ENCODE data around the gene CSNK1G2. TPM values are rescaled to one million over a fixed set of nuclear protein-coding genes. Genes with fewer than 3 reads are reported as not detected.

The CSNK1G2 gene
- total RNA-seq, 1 donor from 2014 or later: 77.6 TPM

GRCh38 chr19:1979642-1980041, 38.7 kb downstream of the CSNK1G2 start:
- no peak for TF ChIP-seq POLR2AphosphoS5 (IDR thresholded peaks at IDR 0.05; ENCODE audit: insufficient read depth in 1 of 2, low read depth in 1 of 2)
- no peak for TF ChIP-seq CTCF (IDR thresholded peaks at IDR 0.05)
- TF ChIP-seq POLR2A (IDR thresholded peaks at IDR 0.05): no peak
- H3K4me1 ChIP-seq: peaks cover 19% of the 10 kb centered on the region
- no peak overlapping the region for H3K4me3 ChIP-seq
- H3K27me3 ChIP-seq: no peaks in the 10 kb centered on the region
- no peak for DNase-seq (ENCODE audit: extremely low spot score in 2 of 2)
- H3K27ac ChIP-seq: no peak overlapping the region
- peaks cover 0 to 47% of the 10 kb centered on the region in 2 donors for H3K36me3 ChIP-seq
- intact Hi-C loops (cut with DNase I): no loop called here
- no peaks in the 10 kb centered on the region for H3K9me3 ChIP-seq

DNA sequence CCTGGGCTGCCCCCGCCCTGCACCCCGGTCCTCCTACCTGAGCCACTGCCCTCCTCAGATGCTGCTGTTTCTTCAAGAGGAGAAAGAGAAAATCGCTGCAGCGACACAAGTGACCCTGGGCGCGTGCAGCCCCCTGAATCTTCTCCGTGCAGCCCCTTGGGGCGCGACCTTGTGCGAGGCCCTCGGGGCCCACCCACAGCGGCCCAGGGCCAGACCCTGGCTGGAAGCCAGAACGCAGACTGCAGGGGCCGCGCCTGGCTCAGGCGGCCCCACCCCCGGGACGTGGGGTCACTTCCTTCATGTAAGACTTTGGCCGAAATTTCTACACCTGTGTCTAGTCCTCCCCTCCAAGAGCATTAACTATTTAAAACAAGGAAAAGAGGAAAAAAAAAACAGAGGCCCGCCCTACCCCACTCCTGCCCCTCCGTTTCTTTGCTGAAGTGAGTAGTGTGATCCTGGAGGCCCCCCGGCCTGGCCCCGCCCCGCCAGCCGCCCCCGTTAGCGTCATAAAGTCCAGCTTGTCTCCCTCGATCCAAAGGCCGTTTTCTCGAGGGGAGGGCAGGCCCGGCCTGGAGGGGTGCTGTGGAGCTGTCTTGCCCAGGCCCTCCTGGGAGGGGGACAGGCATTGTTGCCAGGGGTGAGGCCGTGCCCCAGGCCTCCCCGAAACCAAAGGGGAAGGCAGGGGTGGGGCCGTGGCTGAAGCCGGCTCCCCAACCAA, 39.3 kb downstream of the CSNK1G2 start:
- H3K4me3 ChIP-seq: no peak overlapping the region
- peaks cover 0 to 52% of the 10 kb centered on the region in 2 donors for H3K36me3 ChIP-seq
- no peaks in the 10 kb centered on the region for H3K27me3 ChIP-seq
- TF ChIP-seq POLR2A (IDR thresholded peaks at IDR 0.05): no peak
- no peak for TF ChIP-seq POLR2AphosphoS5 (IDR thresholded peaks at IDR 0.05; ENCODE audit: insufficient read depth in 1 of 2, low read depth in 1 of 2)
- TF ChIP-seq CTCF (IDR thresholded peaks at IDR 0.05): no peak
- no peaks in the 10 kb centered on the region for H3K9me3 ChIP-seq
- intact Hi-C loops (cut with DNase I): no loop called here
- peaks cover 15% of the 10 kb centered on the region for H3K4me1 ChIP-seq
- H3K27ac ChIP-seq: no peak overlapping the region
- no peak for DNase-seq (ENCODE audit: extremely low spot score in 2 of 2)

DNA sequence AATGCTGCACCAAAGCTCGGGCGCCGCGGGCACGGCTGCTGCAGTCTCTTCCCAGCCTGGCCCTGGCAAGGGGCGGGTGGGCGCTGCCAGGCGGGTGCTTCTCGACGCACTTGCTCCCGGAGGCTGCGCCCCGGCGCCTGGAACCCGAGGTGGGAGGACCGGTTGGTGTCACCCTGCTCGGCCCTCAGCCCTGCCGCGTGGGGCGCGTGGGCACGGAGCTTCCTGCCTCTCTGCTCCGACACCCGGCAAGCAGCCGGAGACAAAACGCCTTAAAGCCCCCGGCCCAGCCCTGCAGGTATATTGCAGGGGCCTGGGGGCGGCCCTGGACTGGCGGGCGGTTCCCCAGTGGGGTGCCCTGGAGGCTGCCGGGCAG, 39.8 kb downstream of the CSNK1G2 start:
- Histone ChIP-seq H3K36me3 (peaks cover 0 to 57% of the 10 kb centered on the region in 2 donors), H3K9me3 (no peaks in the 10 kb centered on the region), H3K4me1 (peaks cover 11% of the 10 kb centered on the region), H3K27ac (no peak overlapping the region), H3K27me3 (no peaks in the 10 kb centered on the region), H3K4me3 (no peak overlapping the region)
- no peak for TF ChIP-seq CTCF (IDR thresholded peaks at IDR 0.05)
- no peak for TF ChIP-seq POLR2AphosphoS5 (IDR thresholded peaks at IDR 0.05; ENCODE audit: insufficient read depth in 1 of 2, low read depth in 1 of 2)
- no peak for DNase-seq (ENCODE audit: extremely low spot score in 2 of 2)
- intact Hi-C loops (cut with DNase I): no loop called here

- H3K9me3 ChIP-seq: no peaks in the 10 kb centered on the region
- no peak overlapping the region for H3K4me3 ChIP-seq
- DNase-seq (ENCODE audit: extremely low spot score in 2 of 2): no peak
- intact Hi-C loops (cut with DNase I): no loop called here
- no peak overlapping the region for H3K27ac ChIP-seq
- peaks cover 0 to 61% of the 10 kb centered on the region in 2 donors for H3K36me3 ChIP-seq
- TF ChIP-seq POLR2AphosphoS5 (IDR thresholded peaks at IDR 0.05; ENCODE audit: insufficient read depth in 1 of 2, low read depth in 1 of 2) (no peak), CTCF (IDR thresholded peaks at IDR 0.05) (no peak), POLR2A (IDR thresholded peaks at IDR 0.05) (no peak)
- peaks cover 11% of the 10 kb centered on the region for H3K4me1 ChIP-seq
- no peaks in the 10 kb centered on the region for H3K27me3 ChIP-seq
These were observed 40.3 kb downstream of the CSNK1G2 start for GRCh38 chr19:1981253-1981652.

DNA sequence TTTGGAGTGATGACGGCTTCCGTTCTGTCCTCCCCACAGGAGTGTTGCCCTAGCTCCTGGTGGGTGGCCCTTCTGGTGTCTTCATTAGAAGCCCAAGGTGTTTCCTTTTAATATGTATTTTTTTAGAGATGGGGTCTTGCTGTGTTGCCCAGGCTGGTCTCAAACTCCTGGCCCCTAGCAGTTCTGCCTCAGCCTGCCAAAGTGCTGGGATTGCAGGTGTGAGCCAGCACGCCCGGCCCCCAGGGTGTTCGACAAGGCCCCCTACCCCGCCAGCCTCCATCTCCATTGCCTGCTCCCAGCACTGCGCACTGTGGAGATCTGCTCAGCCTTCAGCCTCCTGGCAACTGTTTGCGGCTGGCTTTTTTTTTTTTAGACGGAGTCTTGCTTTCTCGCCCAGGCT, 43.4 kb downstream of the CSNK1G2 start:
- no peak for TF ChIP-seq POLR2A (IDR thresholded peaks at IDR 0.05)
- no peak for TF ChIP-seq CTCF (IDR thresholded peaks at IDR 0.05)
- no peak for TF ChIP-seq POLR2AphosphoS5 (IDR thresholded peaks at IDR 0.05; ENCODE audit: insufficient read depth in 1 of 2, low read depth in 1 of 2)
- H3K27me3 ChIP-seq: no peaks in the 10 kb centered on the region
- H3K4me1 ChIP-seq: no peaks in the 10 kb centered on the region
- no peak for DNase-seq (ENCODE audit: extremely low spot score in 2 of 2)
- H3K9me3 ChIP-seq: no peaks in the 10 kb centered on the region
- intact Hi-C loops (cut with DNase I): no loop called here
- peaks cover 0 to 62% of the 10 kb centered on the region in 2 donors for H3K36me3 ChIP-seq
- no peak overlapping the region for H3K4me3 ChIP-seq
- no peak overlapping the region for H3K27ac ChIP-seq

Data from vagina (tissue), 2 donors.